Measurements from ENCODE around the gene ODF4. TPM values are rescaled to one million over a fixed set of nuclear protein-coding genes. Genes with fewer than 3 reads are reported as not detected.

Gene ODF4
- polyA plus RNA-seq, 1 experiment = not detected

GRCh38 chr17:8312726-8313600 is 26.7 kb upstream of the ODF4 start:
- no peak for DNase-seq (ENCODE audit: low read depth)
- Histone ChIP-seq H3K27me3 (ENCODE audit: control insufficient read depth, insufficient read depth, low read length) (peaks cover 41% of the 10 kb centered on the region), H3K36me3 (ENCODE audit: control insufficient read depth, insufficient read depth, low read length) (no peaks in the 10 kb centered on the region), H3K4me3 (ENCODE audit: low read depth, low read length) (no peak overlapping the region)
- ChIA-PET POLR2A (no interaction called here), CTCF (interaction anchor here (0.6 to 1.9 kb wide), 3 partner anchors 11 to 1043 kb away, joined by 3 to 7 read pairs (median 4); partner anchors contain the start of gene SLC25A35)
- no peak for TF ChIP-seq CTCF (IDR thresholded peaks at IDR 0.05; ENCODE audit: insufficient read depth, low read depth, low read length)

- POLR2A ChIA-PET = no interaction called here
These were observed 24.6 kb upstream of the ODF4 start for GRCh38 chr17:8314797-8315763.

GRCh38 chr17:8315764-8316217 is 23.8 kb upstream of the ODF4 start:
- no peak for TF ChIP-seq CTCF (IDR thresholded peaks at IDR 0.05; ENCODE audit: insufficient read depth, low read depth, low read length)
- Histone ChIP-seq H3K27me3 (ENCODE audit: control insufficient read depth, insufficient read depth, low read length) (peaks cover 50% of the 10 kb centered on the region), H3K36me3 (ENCODE audit: control insufficient read depth, insufficient read depth, low read length) (no peaks in the 10 kb centered on the region), H3K4me3 (ENCODE audit: low read depth, low read length) (no peak overlapping the region)
- ChIA-PET CTCF (interaction anchor here (0.7 to 0.9 kb wide), 2 partner anchors 14 to 15 kb away, joined by 3 read pairs; no protein-coding TSS in a partner anchor), POLR2A (no interaction called here)
- DNase-seq (ENCODE audit: low read depth) = no peak

More at GRCh38 chr17:8314797-8315763, 24.6 kb upstream of the ODF4 start:
- DNase-seq (ENCODE audit: low read depth) = no peak
- Histone ChIP-seq H3K36me3 (ENCODE audit: control insufficient read depth, insufficient read depth, low read length) (no peaks in the 10 kb centered on the region), H3K27me3 (ENCODE audit: control insufficient read depth, insufficient read depth, low read length) (peaks cover 50% of the 10 kb centered on the region), H3K4me3 (ENCODE audit: low read depth, low read length) (no peak overlapping the region)
- no peak for TF ChIP-seq CTCF (IDR thresholded peaks at IDR 0.05; ENCODE audit: insufficient read depth, low read depth, low read length)
- CTCF ChIA-PET = interaction anchor here (0.7 to 1.2 kb wide), 3 partner anchors 14 to 19 kb away, joined by 3 to 6 read pairs (median 3); no protein-coding TSS in a partner anchor

- Histone ChIP-seq H3K27me3 (ENCODE audit: control insufficient read depth, insufficient read depth, low read length) (peaks cover 39% of the 10 kb centered on the region), H3K4me3 (ENCODE audit: low read depth, low read length) (no peak overlapping the region), H3K36me3 (ENCODE audit: control insufficient read depth, insufficient read depth, low read length) (no peaks in the 10 kb centered on the region)
- CTCF ChIA-PET = interaction anchor here (1.6 to 2.3 kb wide), 2 partner anchors 10 to 18 kb away, joined by 6 read pairs; no protein-coding TSS in a partner anchor
- no peak for DNase-seq (ENCODE audit: low read depth)
- TF ChIP-seq CTCF (IDR thresholded peaks at IDR 0.05; ENCODE audit: insufficient read depth, low read depth, low read length) = no peak
- POLR2A ChIA-PET = no interaction called here
These were observed 21.4 kb upstream of the ODF4 start for GRCh38 chr17:8318010-8318935.
